NOMO-1 (cell line): ENCODE results near the gene ERVMER34-1.

Experiments used
- DNase-seq, 2 experiments: peaks; one replicate each; lab custom pipeline; 2025; ENCODE audit not compliant: unreplicated experiment in 2 of 2; lab: John Stamatoyannopoulos, UW

The ERVMER34-1 gene

DNA sequence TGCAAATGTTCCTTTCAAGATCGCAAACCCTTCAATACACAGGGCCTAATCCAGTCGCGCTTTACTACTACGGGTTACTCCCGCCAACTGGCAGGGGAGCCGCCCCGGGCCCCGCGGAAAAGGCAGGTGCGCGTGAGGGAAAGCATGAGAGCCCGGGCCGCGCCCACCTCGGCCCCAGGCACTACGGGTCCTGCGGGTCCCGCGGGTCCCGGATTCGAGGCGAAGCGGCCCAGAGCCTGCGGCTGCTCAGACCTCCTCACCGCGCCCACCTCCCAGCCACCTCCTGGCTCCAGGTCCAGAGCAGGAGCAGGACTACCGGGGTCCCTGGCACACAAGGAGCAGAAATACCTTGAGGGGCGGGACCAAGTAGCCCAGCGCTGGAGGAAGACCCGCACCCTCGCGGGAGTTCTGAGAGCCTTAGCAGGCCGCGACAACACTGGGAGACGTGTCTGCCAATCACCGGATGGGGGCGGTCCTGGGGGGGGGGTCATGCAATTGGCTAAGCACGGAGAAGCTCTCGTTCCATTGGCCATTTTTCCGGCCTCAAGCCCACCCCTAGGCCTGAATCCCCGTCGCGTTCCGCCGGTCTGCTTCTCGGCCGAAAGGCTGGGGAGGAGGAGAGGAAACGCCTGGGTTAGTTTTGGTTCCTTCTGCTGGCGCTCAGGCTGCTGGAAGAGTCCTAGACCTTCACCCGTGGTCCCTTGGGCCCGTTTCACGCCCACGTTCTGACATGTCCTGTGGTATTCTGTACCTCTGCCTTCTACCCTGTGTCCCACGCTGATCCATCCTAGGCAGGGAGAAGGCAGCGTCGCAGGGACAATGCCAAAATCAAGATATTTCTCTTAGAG, 29.0 kb downstream of the ERVMER34-1 start:
- peak; percentile 92 to 93 for DNase-seq

DNA sequence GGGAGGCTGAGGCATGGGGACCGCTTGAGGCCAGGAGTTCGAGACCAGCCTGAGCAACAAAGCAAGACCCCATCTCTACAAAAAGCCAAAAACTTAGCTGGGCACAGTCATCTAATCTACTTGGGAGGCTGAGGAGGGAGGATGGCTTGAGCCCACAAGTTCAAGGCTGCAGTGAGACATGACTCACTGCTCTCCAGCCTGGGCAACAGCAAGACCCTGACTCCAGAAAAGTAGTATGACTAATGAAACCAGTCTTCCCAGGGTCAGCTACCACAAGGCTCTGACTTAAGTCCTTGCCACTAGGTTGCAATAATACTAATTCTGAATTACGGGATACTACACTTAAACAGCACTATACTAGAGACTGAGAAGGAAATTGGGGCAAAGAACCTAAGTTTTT, 33.1 kb downstream of the ERVMER34-1 start:
- DNase-seq = no peak

DNA sequence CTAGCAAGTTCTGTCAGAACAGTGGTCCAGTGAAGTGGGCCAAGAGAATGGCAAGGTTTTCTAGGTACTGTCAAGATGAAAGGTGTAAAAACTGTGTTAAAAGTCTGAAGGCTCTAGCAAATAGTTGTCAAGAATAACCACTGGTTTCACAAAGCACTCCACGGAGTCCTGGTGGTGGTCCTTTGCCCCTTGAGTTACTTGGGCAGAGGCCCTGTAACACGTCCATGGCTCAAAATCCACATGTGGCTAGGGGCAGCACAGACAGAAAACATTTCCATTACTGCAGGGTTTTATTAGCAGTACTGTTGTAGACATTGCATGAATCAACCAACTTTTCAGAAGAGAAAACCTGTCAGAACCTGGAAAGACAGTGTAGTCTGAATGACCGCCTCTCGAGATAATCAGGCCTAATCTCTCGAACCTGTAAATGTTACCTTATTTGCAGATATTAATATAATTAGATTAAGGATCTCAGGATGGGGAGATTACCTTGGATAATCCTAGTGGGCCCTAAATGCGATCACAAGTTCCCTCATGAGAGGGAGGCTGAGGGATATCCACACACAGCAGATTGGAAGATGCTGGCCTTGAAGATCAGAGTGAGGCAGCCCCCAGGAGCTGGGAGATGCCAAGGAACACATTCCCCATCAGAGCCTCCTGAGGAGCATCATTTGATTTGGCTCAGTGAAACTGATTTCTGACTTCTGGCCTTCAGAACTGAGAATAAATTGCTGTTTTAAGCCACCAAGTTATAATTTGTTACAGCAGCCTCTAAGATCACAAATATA, 34.7 kb downstream of the ERVMER34-1 start:
- no peak for DNase-seq

DNA sequence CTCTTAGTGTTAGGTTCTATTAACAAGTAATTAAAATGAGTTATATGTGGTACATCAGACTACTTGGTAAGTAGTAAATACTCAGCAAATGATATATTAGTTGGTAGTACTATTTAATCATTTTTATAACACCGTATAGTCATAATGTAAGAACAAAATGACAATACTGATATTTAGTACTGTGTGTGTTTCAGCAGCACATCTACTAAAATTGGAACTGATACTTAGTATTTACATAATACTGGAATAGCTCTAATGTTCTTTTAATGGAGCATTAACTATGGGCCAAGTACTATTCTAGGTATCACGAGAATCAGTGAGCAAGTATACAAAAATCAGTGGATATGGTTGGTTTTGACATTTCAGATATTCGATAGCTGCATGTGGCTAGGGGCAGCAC, 35.3 kb downstream of the ERVMER34-1 start:
- no peak for DNase-seq

DNA sequence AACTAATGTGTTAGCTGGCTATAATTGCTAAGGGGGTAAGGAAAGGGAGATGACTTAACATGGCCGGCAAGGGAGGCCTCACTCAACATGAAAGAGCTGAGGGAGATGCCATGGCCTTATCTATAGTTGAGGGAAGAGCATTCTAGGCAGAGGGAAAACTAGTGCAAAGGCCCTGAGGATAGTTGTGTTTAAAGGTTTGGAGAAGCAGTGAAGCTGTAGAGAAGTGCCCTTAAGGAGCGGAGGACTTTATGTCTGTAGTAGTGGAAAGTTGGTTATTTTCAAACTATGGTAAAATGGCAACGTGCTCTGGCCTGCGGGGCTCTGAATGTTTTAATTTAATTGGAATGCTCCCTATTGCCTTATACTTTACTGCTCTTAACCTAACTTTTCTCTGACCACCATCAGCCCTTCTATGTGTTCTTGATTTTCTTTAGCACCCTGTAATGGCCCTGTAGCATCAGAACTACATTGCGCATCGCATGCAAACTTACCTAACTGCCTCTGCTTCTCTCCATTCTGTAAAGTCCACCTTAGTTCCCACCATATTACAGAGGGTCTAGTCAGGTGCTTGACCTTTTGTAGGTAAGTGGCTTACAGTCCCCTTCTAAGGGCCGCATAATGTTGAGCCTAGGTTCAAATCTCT, 35.8 kb downstream of the ERVMER34-1 start:
- no peak for DNase-seq

DNA sequence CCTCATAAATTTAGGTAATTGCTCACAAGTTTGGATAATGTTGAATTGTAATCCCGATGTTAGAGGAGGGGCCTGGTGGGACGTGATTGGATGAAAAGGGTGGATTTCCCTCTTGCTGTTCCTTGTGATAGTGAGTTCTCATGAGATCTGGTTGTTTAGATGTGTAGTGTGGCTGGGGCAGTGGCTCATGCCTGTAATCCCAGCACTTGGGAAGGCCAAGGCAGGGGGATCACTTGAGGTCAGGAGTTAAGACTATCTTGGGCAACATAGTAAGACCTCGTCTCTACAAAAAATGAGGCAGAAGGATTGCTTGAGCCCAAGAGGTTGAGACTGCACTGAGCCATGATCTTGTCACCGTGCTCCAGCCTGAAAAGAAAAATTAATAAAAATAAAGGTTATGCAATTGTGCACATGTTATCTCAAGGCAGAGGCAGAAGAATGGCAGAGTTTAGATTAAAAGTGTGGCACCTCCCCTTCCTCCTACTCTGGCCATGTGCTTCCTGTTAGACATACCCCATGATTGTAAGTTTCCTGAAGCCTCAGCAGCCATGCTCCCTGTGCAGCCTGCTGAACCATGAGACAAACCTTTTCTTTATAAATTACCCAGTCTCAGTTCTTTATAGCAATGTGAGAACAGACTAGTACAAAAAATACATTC, 36.5 kb downstream of the ERVMER34-1 start:
- no peak for DNase-seq

DNA sequence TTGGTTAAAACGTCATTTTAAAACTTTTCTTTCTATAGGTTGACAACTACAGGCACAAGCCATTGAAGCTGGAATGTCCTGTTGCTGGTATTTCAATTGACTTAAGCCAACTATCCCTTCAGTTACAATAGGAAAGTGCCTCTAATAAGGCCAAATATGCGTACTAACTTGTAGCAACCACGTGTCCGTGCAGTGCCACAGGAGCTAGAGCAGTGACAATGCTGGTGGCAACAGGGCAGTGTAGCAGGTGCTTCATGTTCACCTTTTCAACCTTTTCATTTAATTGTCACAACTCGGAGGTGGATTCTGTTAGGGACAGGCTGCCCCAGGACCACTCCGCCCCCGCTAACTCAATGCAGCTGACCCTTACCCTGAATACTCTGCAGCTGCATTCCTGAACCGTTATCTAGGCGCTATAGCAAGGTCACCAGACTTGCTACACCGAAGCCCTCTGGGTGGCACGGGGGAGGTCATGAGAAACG, 37.7 kb downstream of the ERVMER34-1 start:
- DNase-seq = no peak

DNA sequence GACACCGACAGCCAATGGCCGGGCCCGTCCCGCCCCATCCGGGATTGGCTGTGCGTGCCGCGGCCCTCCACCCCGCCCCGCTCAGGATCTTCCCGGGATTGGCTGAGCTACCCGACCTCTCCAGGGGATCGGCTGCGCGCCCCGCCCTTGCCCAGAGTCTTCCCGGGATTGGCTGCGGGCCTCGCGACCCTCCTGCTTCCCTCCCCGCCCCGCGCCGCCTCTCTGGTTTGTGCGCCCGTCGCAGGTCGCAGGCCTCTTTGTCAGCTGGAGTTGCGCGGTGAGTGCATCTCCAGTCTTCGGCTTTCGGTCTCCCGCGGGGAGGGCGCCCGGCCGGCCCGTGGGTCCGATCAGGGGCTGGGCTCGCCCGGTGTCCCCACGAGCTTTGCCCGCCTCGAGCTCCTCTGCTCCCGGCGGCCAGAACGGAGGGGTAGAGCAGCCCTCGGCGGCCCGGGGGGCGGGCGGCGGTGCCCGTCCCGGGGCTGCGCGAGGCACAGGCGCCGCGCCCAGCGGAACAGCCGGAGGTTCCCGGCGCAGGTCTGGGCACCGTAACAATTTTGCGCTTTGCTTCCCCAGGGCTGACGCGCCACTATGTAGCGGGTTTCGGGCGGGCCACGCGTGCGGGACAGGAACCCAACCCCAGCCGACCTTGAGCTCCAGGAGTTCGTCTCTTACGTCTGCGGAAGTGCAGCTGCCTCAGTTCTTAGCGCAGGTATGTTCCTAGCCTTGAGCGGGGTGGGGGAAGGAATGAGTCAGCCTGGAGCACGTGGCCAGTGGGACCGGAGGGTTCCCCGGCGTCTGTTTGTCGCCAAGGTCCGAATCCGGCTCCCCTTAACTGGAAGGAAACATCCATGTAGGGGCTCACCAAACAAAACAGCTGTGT, 38.7 kb downstream of the ERVMER34-1 start:
- DNase-seq = peak; percentile 95 to 98

DNA sequence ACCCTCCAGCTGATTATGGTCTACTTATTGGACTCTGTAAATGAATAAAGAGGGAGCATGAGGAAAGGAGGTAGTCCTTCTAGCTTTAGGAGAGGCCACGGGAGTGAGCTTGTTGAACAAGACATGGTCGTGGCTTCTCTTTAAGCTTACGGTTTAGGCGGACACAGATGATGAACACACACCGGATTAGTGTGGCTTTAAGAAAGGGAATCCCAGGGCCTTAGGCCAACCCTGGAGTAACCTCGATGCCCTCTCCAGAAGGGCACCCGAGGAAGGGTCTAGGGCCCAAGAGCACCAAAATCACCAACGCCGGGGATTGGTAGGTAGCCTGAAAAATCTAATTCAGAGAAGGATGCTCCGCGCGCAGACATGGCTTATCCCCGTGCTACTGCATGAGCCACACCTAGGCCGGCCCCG, 39.4 kb downstream of the ERVMER34-1 start:
- peak in 1 of 2 experiments; percentile 31 for DNase-seq

DNA sequence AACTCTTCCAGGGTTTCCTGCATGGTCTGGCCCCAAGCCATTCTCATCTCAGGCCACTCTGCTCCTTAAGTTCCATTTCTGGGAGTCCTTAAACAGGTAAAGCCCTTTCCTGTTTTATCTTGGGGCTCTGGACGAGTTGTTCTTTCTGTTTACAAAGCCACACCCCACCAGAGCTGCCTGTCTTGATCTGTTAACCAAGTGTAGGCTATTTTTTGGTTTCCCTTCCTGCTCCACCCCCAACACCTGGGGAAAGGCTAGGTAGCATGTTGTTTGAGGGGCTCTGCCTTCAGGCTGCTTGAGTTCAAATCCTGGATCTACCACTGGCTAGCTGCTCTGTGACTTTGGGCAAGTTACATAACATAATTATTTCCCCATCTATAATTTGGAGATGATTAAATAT, 40.0 kb downstream of the ERVMER34-1 start:
- no peak for DNase-seq

DNA sequence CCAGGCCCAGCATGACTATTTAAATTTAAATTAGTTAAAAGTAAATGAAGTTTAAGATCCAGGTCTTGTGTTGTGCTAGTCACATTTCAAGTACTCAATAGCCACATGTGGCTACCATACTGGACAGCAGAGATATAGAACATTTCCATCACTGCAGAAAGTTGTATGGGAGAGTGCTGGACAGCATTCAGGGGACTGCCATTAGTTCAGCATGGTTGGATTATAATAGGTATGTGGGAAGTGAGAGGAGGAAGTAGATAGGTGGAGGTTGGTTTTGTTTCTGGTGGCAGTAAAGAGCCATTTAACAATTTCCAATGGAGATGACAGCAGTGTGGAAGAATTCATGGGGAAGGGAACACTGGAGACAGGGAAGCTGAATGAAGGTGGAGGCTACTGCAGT, 42.1 kb downstream of the ERVMER34-1 start:
- no peak for DNase-seq

DNA sequence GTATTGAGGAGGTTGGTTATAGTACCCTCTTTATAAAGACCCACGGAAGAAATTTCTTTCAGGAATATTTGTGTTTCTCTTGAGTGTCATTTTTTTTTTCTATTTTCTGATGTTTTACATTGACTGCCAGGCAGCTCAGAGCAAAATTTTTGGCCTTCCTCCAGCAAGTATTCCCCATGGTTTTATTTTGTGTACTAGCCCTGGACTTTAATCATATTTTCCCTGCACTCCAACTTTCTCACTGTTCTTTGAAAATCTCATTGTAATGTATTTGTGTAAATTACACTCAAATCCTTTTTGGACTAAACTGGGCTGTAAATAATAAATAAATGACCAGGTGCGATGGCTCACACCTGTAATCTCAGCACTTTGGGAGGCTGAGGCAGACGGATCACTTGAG, 46.6 kb downstream of the ERVMER34-1 start:
- DNase-seq = no peak

DNA sequence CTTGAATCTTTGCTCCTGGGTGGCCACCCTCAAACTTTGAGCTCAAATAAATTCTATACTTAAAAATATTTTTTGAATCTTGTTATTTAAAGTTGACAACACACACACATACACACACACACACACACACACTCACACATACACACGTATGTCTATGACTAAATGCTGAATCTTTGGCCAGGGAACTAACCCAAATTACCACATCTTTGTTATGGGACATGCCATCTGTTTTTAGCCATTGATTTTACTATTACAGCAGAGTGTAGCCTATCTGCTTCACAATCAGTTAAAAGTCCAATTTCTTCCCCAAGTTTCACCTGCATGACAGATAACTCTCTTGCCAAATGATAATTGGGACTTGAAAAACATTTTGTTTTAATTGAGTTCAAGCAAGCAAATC, 47.1 kb downstream of the ERVMER34-1 start:
- DNase-seq = no peak

DNA sequence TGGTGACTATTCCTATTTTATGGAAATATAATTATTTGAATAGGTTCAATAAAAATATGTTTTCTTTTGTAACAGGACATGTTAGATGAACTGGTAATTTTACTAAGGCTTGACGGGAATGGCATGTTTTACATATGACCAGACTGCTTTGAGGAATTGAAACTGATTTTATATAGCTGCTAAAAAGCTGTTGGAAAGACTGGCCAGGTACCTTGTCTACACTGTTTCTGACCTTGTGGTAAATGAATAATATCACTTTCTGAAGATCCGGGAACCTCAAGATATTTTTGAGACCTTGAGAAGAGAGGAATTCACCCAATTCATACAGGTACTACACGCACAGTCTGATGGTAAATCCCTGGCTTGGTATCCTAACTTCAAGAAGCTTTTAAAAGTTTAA, 50.0 kb downstream of the ERVMER34-1 start:
- DNase-seq = peak; percentile 16 to 58

DNA sequence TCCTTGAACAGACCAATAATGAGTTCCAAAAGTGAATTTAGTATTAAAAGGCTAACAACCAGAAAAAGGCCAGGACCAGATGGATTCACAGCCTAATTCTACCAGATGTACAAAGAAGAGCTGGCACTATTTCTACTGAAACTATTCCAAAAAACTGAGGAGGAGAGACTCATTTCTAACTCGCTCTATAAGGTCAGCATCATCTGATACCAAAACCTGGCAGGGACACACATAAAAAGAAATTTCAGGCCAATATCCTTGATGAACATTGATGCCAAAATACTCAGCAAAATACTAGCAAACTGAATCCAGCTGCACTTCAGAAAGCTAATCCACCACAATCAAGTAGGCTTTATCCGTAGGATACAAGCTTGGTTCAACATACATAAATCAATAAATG, 56.3 kb downstream of the ERVMER34-1 start:
- DNase-seq = no peak

DNA sequence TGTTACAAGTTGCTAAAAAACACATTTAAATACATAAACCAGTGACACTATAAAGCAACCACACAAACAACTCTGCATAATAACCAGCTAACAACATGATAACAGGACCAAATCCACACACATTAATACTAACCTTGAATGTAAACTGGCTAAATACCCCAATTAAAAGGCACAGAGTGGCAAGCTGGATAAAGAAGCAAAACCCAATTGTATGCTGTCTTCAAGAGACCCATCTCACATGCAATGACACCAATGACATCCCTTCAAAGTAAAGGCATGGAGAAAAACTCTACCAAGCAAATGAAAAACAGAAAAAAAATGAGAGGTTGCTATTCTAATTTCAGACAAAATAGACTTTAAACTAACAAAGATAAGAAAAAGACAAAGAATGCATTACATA, 57.7 kb downstream of the ERVMER34-1 start:
- DNase-seq = no peak
